T follicular helper cell (primary cell): ENCODE measurements around the gene CLTC.
"Not testable (repeated sequence)": the region's sequence is repeated elsewhere in the genome, so short reads cannot be mapped to it uniquely, and the experiment has no call there.

Experiments
- DNase-seq: peaks from one replicate; pipeline ENCODE4 v3.0.0-alpha.2; 2020; ENCODE audit warnings: low read depth
- total RNA-seq, 2 experiments: gene quantifications; one replicate each; lab custom pipeline; 2026; lab: John Stamatoyannopoulos, UW

The CLTC gene
- 374 to 672 reads per million in 2 experiments for total RNA-seq

- DNase-seq: peak; percentile 87
Measured at GRCh38 chr17:59619298-59620063, at the start of gene CLTC. CLTC (plus strand) TSS chr17:59619895; CDS start chr17:59620132, 237 bp downstream.

DNA sequence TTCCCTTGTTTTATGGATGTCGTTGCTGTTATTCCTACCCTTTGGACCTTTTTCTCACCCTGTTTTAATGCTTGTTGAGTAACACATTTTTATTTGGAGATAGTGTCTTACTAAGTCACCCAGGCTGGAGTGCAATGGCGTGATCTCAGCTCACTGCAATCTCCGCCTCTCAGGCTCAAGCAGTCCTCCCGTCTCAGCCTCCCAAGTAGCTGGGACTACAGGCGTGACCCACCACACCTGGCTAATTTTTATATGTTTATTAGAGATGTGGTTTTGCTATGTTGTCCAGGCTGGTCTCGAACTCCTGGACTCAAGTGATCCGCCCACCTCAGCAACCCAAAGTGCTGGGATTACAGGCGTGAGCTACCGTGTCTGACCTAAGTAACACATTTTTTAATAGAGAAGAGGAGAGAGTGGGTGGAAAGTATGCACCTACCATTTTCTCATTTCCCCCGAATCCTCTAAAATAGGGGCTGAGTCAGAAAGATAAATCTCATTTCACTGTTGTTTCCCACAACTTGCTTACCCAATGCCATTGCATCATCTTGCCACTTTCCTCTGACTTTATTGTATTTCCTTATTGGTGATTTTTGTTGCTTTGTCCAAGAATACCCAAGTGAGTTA, 47.3 kb upstream of the CLTC start:
- DNase-seq: no peak

DNA sequence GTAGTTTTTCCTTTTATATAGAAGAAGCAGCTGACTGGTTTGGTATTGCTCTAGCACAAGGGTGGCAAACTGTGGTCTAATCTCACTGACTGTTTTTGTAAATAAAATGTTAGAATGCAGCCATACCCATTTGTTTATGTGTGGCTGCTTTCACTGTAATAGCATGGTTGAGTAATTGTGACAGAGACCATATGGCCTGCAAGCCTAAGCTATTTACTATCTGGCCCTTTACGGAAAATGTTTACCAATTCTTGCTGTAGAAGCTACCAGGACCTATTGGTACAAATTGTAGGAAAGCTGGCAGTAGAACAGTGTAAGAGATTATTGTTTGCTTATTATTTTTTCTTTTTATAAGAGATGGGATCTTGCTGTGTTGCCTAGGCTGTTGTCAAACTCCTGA, 35.5 kb upstream of the CLTC start:
- not testable (repeated sequence) for DNase-seq

DNA sequence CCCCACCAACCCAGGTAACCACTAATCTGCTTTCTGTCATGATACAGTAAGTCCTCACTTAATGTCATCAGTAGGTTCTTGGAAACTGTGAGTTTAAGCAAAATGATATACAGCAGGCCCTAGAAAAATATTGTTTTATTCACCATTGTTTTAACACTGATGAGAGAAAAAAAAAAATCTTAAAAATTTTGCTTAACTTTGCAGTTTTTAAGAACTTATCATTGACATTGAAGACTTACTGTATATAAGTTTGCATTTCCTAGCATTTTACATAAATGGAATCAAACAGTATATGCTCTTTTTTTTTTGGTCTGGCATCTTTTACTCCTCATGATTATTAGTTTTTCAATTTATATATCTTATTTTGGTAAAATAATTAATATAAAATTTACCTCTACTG, 19.5 kb upstream of the CLTC start:
- DNase-seq: no peak

GRCh38 chr17:59601130-59601529, 18.6 kb upstream of the CLTC start:
- DNase-seq: no peak

- no peak for DNase-seq
Measured at GRCh38 chr17:59607061-59607460, 12.6 kb upstream of the CLTC start.

DNA sequence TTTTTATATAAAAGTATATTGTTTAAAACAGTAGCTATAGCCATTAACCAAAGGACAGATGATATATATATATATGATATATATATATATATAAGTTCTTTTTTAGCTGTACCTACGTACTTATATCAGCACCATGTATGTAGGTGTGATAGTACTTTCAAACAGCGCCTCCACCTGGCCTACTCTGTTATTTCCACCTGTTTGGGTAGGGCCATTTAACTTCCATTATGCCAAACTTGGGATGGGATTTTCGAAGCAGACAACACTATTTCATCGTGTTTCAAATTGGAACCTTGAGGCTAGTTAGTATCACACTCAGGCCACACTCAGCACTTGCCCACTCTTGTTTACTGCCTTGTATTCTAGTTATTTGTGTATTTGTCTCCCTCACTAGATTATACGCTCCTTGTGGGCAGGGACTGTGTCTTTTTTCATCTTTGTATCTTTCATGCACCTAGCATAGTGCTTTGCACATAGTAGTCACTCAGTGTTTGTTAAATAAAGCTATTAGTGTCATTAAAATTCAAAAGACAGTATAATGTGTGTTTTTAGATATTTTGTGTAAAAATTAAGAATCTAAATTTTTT, 11.8 kb upstream of the CLTC start:
- DNase-seq: no peak

GRCh38 chr17:59611503-59611902, 8.2 kb upstream of the CLTC start:
- DNase-seq: no peak

GRCh38 chr17:59616253-59616920, 3.3 kb upstream of the CLTC start:
- DNase-seq: no peak

GRCh38 chr17:59617156-59617732, 2.5 kb upstream of the CLTC start:
- DNase-seq: no peak

- DNase-seq: no peak
Measured at GRCh38 chr17:59619035-59619297, 729 bp upstream of the CLTC start.

- no peak for DNase-seq
Measured at GRCh38 chr17:59620064-59620359, 317 bp downstream of the CLTC start.

DNA sequence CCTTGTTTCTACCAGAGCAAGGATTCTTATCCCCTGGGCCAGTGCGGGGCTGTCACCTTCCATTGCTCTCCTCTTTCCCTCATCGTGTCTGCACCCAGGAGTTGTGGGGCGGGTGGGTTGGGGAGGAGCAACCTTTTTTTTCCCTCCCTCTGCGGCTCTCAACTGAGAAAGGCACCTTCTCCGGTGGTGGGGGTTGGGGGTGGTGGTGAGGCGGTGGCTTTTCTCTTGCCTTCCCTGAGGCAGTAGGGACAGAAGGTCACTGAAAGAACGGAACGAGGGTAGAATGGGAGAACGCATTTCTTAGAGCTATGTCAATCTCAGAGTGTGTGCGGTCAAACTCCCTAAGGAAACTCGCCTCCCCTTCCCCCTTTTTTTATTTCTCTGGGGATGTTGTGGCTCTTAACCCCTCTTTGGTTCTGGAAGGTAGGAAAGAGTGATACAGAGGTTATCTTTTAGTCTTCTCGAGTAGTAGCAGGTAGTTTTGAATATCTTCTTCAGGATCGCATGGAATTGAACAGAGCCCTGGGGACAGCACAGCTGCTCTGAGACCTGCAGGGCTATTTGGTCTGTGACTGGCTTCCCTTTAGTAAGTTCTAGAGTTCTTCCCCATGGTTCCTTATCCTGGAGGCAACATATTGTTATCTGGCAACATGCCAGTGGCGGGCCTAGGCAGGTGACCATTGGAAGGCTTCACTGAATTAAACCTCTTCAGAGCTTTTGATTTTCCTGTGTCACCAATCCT, 994 bp downstream of the CLTC start:
- peak; percentile 33 for DNase-seq

DNA sequence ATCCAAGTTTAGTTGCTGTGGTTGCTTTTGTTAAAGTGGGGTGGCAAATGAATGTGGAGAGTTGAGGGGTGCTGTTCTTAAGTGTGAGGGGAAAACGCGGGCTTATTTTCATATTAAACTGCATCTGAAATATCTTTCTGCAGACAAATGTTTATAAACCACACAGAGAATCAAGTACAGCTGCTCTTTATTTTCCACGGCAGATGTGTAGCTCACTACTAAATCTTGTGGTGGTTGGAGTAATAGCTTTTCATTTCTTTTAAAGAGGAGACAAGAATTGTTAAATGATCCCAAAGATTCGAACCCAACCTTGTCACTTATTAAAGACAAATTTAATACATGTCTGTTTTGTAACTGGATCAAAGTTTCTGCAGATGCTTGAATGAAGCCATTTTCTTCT, 2.1 kb downstream of the CLTC start:
- DNase-seq: no peak

GRCh38 chr17:59623151-59623550, 3.5 kb downstream of the CLTC start:
- DNase-seq: no peak

GRCh38 chr17:59626756-59627155, 7.1 kb downstream of the CLTC start:
- DNase-seq: no peak

- no peak for DNase-seq
Measured at GRCh38 chr17:59627274-59627673, 7.6 kb downstream of the CLTC start.

DNA sequence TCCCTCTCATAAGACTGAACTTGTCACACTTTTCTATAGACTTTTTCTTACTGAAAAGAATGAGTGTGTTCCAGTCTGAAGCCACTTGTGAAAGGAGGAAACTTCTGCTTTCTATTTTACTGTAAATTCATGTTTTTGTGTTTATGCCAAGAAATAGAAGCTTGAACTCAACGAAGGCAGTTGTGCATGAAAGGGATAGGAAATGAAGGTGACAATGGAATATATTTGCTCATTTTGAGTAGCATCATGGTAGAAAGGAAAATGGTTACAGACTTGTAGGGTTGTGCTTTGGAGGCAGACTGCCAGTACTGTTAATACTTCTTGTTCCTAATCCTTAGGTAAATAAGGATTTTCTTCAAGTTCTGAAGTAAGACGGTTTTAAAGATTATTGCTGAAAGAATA, 8.1 kb downstream of the CLTC start:
- DNase-seq: no peak

DNA sequence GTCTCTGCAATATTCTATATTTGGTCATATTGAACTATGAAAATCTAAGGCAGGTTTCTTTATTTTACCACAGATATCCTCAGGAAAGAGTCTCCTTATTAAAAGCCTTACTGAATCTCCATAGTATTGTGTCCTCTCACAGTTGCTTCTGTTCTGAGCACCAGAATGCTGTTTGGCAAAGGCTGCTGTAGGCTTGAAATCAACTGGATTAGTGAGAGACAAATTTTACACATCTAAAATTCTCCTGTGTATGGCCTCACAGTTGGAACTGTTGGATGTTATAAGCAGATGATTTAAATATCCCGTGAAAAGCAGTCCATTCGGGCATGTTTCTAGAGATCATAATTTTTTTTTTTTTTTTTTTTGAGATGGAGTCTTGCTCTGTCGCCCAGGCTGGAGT, 9.5 kb downstream of the CLTC start:
- no peak for DNase-seq

GRCh38 chr17:59631276-59631675, 11.6 kb downstream of the CLTC start:
- no peak for DNase-seq

DNA sequence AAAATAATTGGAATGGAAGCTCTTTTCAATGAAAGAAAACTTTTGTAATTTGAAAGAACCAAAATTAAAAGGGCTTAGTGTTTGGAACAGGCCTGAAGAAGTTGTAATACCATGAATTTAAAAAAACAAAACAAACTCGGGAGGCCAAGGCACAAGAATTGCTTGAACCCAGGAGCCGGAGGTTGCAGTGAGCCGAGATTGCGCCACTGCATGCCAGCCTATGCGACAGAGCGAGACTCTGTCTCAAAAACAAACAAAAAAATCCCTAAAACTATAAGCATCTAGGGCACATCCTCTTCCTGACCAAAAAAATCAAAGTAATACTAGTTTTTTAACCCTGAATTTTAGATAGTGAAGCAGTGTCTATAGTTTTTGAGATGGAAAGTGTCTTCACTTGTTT, 12.7 kb downstream of the CLTC start:
- DNase-seq: no peak
